Stomach (tissue), 4 donors: Measurements from ENCODE around the gene PSTPIP1.

Experiments
- POLR2A ChIP-seq, 4 donors: fragments of 450-650 bp; IDR thresholded peaks; one replicate each; pipeline ENCODE4 v1.6.1; 2016; ENCODE audit warnings: antibody characterized with exemption in 4 of 4, control low read depth in 2 of 4, mild to moderate bottlenecking in 1 of 4, moderate library complexity in 1 of 4
- TF ChIP-seq, protein P1 (sequence below), 7 experiments: fragments of 450-650 bp in 4 of 7; fragments of 200-600 bp in 3 of 7; sonication (generic) in 3 of 7; IDR thresholded peaks; one replicate each; pipeline ENCODE4 v1.5.1; 2016 to 2019; ENCODE audit warnings: antibody characterized with exemption in 7 of 7, control low read depth in 2 of 7, mild to moderate bottlenecking in 1 of 7

DNA sequence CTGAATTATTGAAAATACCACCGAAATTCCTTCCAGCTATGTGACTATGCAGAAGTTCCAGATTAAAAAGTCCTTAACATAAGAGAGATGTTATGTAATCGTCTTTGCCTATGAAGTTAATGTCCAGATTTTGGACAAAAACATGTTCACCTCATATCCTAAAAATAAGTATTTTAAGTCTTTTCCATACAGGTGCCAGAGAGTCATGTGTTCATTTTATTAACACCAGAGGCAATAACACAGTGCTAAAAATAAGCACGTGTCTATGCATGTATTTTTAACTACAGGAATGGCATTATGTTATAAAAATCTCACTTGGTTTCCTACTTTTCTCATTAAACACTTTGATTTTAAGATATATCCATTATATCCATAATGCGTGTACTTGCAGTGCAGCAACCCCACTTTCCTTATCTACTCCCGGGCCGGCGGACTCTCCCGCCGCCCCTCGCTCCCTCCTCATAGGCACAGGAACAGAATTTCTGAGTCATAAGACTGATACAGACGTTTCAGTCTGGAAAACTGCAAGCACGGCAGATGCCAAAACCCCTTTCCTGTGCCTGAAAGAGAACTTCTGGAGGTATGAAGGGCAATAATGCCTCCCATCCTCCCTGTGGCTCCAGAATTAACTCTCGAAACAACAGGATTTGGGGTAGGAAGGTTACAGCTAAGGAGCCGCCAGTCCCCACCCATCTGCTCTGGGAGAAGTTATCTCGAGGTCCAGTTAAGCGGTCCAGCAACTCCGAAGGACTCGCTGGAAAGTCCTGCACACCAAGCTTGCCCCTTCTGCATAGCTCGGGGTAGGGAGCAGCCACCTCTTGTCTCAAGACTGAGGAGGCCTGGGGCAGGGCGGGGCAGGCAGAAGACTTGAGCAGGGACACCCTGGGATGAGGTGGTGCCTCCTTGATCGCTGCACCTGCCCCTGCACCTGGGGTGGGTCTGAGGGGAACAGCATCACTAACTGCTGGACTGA is 22.3 kb upstream of the PSTPIP1 start:
- TF ChIP-seq POLR2A (IDR thresholded peaks at IDR 0.05): no peak
- TF ChIP-seq, protein P1, sequence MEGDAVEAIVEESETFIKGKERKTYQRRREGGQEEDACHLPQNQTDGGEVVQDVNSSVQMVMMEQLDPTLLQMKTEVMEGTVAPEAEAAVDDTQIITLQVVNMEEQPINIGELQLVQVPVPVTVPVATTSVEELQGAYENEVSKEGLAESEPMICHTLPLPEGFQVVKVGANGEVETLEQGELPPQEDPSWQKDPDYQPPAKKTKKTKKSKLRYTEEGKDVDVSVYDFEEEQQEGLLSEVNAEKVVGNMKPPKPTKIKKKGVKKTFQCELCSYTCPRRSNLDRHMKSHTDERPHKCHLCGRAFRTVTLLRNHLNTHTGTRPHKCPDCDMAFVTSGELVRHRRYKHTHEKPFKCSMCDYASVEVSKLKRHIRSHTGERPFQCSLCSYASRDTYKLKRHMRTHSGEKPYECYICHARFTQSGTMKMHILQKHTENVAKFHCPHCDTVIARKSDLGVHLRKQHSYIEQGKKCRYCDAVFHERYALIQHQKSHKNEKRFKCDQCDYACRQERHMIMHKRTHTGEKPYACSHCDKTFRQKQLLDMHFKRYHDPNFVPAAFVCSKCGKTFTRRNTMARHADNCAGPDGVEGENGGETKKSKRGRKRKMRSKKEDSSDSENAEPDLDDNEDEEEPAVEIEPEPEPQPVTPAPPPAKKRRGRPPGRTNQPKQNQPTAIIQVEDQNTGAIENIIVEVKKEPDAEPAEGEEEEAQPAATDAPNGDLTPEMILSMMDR (IDR thresholded peaks at IDR 0.05): no peak
